Skeletal muscle tissue (tissue), 4 donors: ENCODE results near the gene RNF19B. TPM values are rescaled to one million over a fixed set of nuclear protein-coding genes. Genes with fewer than 3 reads are reported as not detected.
A peak's percentile ranks its signal among the peaks of the same experiment; 100 is the strongest.

Experiments used
- H3K27ac ChIP-seq: one replicate; pipeline ENCODE4 v1.7.0; 2013; ENCODE audit warnings: mild to moderate bottlenecking, low read depth, low read length, inconsistent platforms
- H3K27me3 ChIP-seq, 3 donors: one replicate each; pipeline ENCODE4 v1.7.0; 2013; ENCODE audit warnings: low read length in 3 of 3; ENCODE audit not compliant: control insufficient read depth in 3 of 3, insufficient read depth in 3 of 3
- H3K36me3 ChIP-seq, 3 donors: one replicate each; pipeline ENCODE4 v1.7.0; 2013; ENCODE audit warnings: low read length in 3 of 3; ENCODE audit not compliant: control insufficient read depth in 3 of 3, insufficient read depth in 3 of 3
- H3K4me1 ChIP-seq, 3 donors: one replicate each; pipeline ENCODE4 v1.7.0; 2013; ENCODE audit warnings: low read length in 3 of 3, mild to moderate bottlenecking in 3 of 3; ENCODE audit not compliant: control insufficient read depth in 3 of 3, insufficient read depth in 3 of 3
- H3K4me3 ChIP-seq, 3 donors: one replicate each; pipeline ENCODE4 v1.7.0; 2013; ENCODE audit warnings: low read length in 3 of 3
- H3K9ac ChIP-seq, 3 donors: one replicate each; pipeline ENCODE4 v1.7.0; 2013; ENCODE audit warnings: low read length in 3 of 3, mild to moderate bottlenecking in 3 of 3, moderate library complexity in 2 of 3, low read depth in 1 of 3
- H3K9me3 ChIP-seq, 3 donors: one replicate each; pipeline ENCODE4 v1.7.0; 2013; ENCODE audit warnings: low read length in 3 of 3; ENCODE audit not compliant: control insufficient read depth in 3 of 3
- total RNA-seq: library from RNA; depleted of rRNA; stranded (reverse); fragments of >200 nt; gene quantifications from one replicate; pipeline ENCODE4 v1.2.3, GENCODE V29; 2014
- donor health status: Osteomylitis.

RNF19B gene
- total RNA-seq, 1 donor from 2014 or later, result 5.7 TPM

GRCh38 chr1:32892368-32893197 is 72.0 kb downstream of the RNF19B start:
- Histone ChIP-seq H3K27me3 (peaks cover 34 to 58% (median 40%) of the 10 kb centered on the region in 3 donors), H3K9me3 (no peaks in the 10 kb centered on the region), H3K9ac (peak overlapping the region in 1 of 3 donors; percentile 40), H3K4me1 (peaks cover 0 to 6% (median 0%) of the 10 kb centered on the region in 3 donors), H3K4me3 (peak overlapping the region in 2 of 3 donors; percentile 22 to 27), H3K27ac (no peak overlapping the region), H3K36me3 (no peaks in the 10 kb centered on the region)

GRCh38 chr1:32891630-32892029 is 73.0 kb downstream of the RNF19B start:
- Histone ChIP-seq H3K4me3 (no peak overlapping the region), H3K27me3 (peaks cover 44 to 64% (median 50%) of the 10 kb centered on the region in 3 donors), H3K36me3 (no peaks in the 10 kb centered on the region), H3K9ac (no peak overlapping the region), H3K4me1 (peaks cover 0 to 6% (median 0%) of the 10 kb centered on the region in 3 donors), H3K27ac (no peak overlapping the region), H3K9me3 (no peaks in the 10 kb centered on the region)

GRCh38 chr1:32891241-32891570 is 73.4 kb downstream of the RNF19B start:
- peaks cover 45 to 65% (median 51%) of the 10 kb centered on the region in 3 donors for H3K27me3 ChIP-seq
- no peaks in the 10 kb centered on the region for H3K36me3 ChIP-seq
- H3K9me3 ChIP-seq, result no peaks in the 10 kb centered on the region
- no peak overlapping the region for H3K9ac ChIP-seq
- no peak overlapping the region for H3K4me3 ChIP-seq
- no peak overlapping the region for H3K27ac ChIP-seq
- peaks cover 0 to 6% (median 0%) of the 10 kb centered on the region in 3 donors for H3K4me1 ChIP-seq

GRCh38 chr1:32890516-32891240 is 73.9 kb downstream of the RNF19B start:
- no peak overlapping the region for H3K9ac ChIP-seq
- peaks cover 49 to 68% (median 56%) of the 10 kb centered on the region in 3 donors for H3K27me3 ChIP-seq
- no peaks in the 10 kb centered on the region for H3K36me3 ChIP-seq
- no peaks in the 10 kb centered on the region for H3K9me3 ChIP-seq
- H3K27ac ChIP-seq, result no peak overlapping the region
- H3K4me3 ChIP-seq, result no peak overlapping the region
- peaks cover 0 to 6% (median 0%) of the 10 kb centered on the region in 3 donors for H3K4me1 ChIP-seq

GRCh38 chr1:32889731-32890278 is 74.8 kb downstream of the RNF19B start:
- Histone ChIP-seq H3K9ac (no peak overlapping the region), H3K4me1 (peaks cover 0 to 6% (median 0%) of the 10 kb centered on the region in 3 donors), H3K27me3 (peaks cover 58 to 66% (median 62%) of the 10 kb centered on the region in 3 donors)

GRCh38 chr1:32888677-32889420 is 75.8 kb downstream of the RNF19B start:
- no peaks in the 10 kb centered on the region for H3K36me3 ChIP-seq
- H3K9ac ChIP-seq, result no peak overlapping the region
- no peak overlapping the region for H3K4me3 ChIP-seq
- H3K4me1 ChIP-seq, result peaks cover 0 to 6% (median 0%) of the 10 kb centered on the region in 3 donors
- no peak overlapping the region for H3K27ac ChIP-seq
- H3K27me3 ChIP-seq, result peaks cover 60 to 63% (median 62%) of the 10 kb centered on the region in 3 donors
- H3K9me3 ChIP-seq, result no peaks in the 10 kb centered on the region

More at GRCh38 chr1:32889731-32890278, 74.8 kb downstream of the RNF19B start:
- Histone ChIP-seq H3K9me3 (no peaks in the 10 kb centered on the region), H3K27ac (no peak overlapping the region), H3K4me3 (no peak overlapping the region), H3K36me3 (no peaks in the 10 kb centered on the region)

- Histone ChIP-seq H3K27ac (no peak overlapping the region), H3K4me1 (peaks cover 0 to 6% (median 0%) of the 10 kb centered on the region in 3 donors), H3K27me3 (peaks cover 58 to 61% (median 60%) of the 10 kb centered on the region in 3 donors), H3K9me3 (no peaks in the 10 kb centered on the region), H3K9ac (no peak overlapping the region), H3K4me3 (no peak overlapping the region), H3K36me3 (no peaks in the 10 kb centered on the region)
Observed at GRCh38 chr1:32888134-32888533, 76.5 kb downstream of the RNF19B start.

- no peaks in the 10 kb centered on the region for H3K9me3 ChIP-seq
- no peak overlapping the region for H3K27ac ChIP-seq
- peaks cover 0 to 3% (median 0%) of the 10 kb centered on the region in 3 donors for H3K4me1 ChIP-seq
- H3K4me3 ChIP-seq, result no peak overlapping the region
- peaks cover 55 to 58% (median 55%) of the 10 kb centered on the region in 3 donors for H3K27me3 ChIP-seq
- no peak overlapping the region for H3K9ac ChIP-seq
- no peaks in the 10 kb centered on the region for H3K36me3 ChIP-seq
Observed at GRCh38 chr1:32887623-32888022, 77.0 kb downstream of the RNF19B start.

- Histone ChIP-seq H3K9ac (no peak overlapping the region), H3K4me3 (no peak overlapping the region), H3K27me3 (peaks cover 48 to 51% (median 48%) of the 10 kb centered on the region in 3 donors), H3K27ac (no peak overlapping the region), H3K4me1 (peaks cover 5 to 6% (median 6%) of the 10 kb centered on the region in 3 donors), H3K9me3 (no peaks in the 10 kb centered on the region), H3K36me3 (no peaks in the 10 kb centered on the region)
Observed at GRCh38 chr1:32886828-32887414, 77.7 kb downstream of the RNF19B start.
